Retinal pigment epithelial cell (primary cell): ENCODE data around the gene ASTL.

Experiments
- DNase-seq: peaks from one replicate; pipeline ENCODE4 v3.0.0-alpha.2; 2010; ENCODE audit warnings: low read depth
- H3K4me3 ChIP-seq: 2 replicates; pipeline ENCODE4 v1.5.1; 2011; ENCODE audit warnings: mild to moderate bottlenecking, low read length, control low read depth, moderate library complexity
- TF ChIP-seq, protein P1 (sequence below): conservative IDR thresholded peaks from 2 replicates; pipeline ENCODE4 v1.5.1; 2011; ENCODE audit warnings: low read depth, low read length, control low read depth, inconsistent platforms

Gene ASTL

DNA sequence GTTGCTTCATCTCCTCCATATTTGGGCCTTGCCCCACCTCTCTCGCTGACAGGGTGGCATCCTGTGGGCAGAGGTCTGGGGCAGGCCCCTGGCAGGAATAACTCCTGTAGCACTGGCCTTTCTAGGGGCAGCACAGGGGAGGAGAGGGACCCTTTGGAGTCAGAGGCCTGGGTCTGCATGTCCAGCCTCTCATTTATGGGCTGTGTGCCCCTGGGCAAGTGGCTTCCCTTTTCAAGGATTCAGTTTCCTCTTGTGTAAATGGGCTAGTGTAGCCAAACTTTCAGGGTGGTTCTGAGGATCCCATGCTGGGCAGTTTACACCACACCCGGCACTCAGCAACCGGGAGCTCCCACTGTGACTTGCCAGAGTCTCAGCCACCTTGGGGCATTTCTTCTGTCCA is 45.4 kb downstream of the ASTL start:
- no peak overlapping the region for H3K4me3 ChIP-seq
- DNase-seq, result no peak
- TF ChIP-seq, protein P1, sequence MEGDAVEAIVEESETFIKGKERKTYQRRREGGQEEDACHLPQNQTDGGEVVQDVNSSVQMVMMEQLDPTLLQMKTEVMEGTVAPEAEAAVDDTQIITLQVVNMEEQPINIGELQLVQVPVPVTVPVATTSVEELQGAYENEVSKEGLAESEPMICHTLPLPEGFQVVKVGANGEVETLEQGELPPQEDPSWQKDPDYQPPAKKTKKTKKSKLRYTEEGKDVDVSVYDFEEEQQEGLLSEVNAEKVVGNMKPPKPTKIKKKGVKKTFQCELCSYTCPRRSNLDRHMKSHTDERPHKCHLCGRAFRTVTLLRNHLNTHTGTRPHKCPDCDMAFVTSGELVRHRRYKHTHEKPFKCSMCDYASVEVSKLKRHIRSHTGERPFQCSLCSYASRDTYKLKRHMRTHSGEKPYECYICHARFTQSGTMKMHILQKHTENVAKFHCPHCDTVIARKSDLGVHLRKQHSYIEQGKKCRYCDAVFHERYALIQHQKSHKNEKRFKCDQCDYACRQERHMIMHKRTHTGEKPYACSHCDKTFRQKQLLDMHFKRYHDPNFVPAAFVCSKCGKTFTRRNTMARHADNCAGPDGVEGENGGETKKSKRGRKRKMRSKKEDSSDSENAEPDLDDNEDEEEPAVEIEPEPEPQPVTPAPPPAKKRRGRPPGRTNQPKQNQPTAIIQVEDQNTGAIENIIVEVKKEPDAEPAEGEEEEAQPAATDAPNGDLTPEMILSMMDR, result no peak

DNA sequence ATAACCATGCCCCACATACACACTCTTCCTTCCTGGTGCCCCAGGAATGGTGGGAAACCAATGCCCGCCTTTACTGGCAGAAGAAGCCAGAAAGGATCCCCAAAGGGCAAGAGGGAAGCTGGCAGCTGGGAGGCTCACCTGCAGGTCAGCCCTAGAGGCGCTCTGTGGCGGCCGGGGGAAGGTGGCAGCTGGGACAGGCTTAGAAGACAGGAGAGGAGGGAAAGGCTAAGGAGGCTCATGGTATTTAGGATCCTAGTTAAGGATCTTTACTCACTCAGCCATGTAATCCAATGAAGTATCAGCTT is 45.8 kb downstream of the ASTL start:
- no peak overlapping the region for H3K4me3 ChIP-seq
- no peak for DNase-seq
- TF ChIP-seq, protein P1, result no peak

DNA sequence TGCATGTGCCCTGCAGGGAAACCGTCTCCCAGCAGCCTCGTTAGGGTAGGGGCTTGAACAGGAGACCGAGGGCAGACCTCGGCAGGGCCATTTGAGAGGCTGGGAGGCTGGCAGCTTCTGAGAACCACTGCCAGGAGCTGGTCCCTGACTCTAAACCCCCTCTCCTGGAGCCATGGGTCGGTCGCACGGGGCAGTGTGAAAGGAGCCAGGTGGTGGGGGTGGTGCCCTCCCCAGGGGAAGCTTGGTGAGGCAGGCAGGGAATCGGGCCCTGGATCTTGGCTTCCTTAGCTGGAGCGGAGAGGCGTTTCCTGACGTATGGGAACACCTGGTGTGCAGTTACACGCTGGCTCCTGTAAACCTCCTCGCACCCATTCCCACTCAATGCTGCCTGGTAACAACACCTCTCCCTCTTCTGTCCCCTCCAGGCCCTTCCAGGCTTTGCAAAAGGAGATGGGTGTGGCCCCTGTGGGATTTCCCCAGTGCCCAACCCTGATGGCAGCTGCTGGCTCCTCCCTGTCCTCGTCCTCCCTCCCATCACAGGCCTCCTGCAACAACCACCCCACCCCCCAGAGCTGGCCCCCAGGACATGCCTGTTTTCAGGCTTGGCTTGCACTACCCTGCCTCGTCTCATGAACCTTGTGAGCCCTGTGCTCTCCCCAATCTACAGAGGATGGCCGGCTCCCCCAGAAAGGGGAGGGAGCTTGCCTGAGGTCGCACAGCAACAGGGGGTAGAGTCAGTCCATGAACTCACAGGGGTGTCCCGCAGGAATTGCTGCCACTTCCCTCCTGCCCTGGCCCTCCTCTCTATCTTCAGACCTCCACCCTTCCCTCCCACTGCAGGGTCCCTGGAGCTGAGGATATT is 46.4 kb downstream of the ASTL start:
- H3K4me3 ChIP-seq, result no peak overlapping the region
- no peak for DNase-seq
- TF ChIP-seq, protein P1, result no peak

DNA sequence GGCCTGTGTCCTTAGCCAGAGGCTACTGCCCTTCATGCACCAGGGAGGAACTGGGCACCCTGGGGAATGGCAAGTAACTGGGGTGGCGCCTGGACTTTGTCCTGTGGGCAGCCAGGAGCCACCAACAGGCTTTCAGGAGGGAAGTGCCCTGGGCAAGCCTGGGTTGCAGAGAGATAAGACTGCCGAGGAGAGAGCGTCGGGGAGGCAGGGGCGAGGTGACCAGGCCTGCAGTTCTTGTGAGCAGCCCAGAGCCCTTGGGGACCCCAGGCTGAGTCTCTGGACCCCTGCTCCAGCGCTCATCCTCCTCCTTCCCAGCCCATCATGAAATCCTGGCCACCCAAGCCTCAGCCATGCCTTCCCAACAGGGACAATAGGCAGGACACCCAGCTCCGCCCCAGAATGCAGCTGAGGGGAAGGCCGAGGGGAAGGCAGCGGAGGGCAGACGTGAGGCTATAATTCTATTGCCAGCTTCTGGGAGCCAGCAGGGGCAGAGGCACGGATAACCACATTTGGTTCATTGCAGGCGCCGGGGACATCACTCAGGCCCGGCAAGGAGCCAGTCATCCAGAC is 47.1 kb downstream of the ASTL start:
- H3K4me3 ChIP-seq, result no peak overlapping the region
- no peak for DNase-seq
- TF ChIP-seq, protein P1, result no peak

DNA sequence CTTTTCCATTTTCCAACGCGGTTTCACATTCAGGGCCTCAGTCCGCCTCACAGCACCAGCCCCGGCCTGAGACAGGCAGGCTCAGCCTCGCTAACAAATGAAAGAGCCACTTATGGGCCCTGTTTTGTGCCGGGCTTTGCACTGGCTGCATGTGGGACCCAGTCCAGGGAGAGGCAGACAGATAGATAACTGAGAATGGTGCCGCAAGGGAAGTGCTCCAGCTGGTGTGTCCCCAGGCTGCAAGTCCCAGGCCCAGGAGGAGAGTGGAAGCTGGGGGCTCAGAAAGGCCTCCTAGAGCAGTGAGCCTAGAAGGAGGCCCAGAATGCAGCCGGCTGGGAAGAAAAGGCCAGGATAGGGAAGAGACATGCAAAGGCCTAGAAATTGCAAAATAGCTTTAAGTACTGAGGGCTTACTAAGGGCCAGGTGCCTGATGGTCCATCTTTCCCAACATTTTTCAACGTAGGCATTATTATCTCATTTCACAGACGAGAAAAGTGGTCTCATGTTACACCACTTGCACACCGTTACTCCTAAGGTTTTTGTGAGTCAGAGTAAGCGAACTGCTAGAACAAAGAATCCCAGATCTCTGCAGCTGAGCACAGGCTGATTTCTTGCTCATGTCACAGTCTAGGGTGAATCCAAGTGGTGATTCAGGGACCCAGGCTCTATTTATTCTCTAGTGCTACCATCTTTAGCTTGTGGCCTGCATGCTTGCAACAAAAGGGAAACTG is 47.9 kb downstream of the ASTL start:
- no peak overlapping the region for H3K4me3 ChIP-seq
- no peak for DNase-seq
- TF ChIP-seq, protein P1, result no peak

DNA sequence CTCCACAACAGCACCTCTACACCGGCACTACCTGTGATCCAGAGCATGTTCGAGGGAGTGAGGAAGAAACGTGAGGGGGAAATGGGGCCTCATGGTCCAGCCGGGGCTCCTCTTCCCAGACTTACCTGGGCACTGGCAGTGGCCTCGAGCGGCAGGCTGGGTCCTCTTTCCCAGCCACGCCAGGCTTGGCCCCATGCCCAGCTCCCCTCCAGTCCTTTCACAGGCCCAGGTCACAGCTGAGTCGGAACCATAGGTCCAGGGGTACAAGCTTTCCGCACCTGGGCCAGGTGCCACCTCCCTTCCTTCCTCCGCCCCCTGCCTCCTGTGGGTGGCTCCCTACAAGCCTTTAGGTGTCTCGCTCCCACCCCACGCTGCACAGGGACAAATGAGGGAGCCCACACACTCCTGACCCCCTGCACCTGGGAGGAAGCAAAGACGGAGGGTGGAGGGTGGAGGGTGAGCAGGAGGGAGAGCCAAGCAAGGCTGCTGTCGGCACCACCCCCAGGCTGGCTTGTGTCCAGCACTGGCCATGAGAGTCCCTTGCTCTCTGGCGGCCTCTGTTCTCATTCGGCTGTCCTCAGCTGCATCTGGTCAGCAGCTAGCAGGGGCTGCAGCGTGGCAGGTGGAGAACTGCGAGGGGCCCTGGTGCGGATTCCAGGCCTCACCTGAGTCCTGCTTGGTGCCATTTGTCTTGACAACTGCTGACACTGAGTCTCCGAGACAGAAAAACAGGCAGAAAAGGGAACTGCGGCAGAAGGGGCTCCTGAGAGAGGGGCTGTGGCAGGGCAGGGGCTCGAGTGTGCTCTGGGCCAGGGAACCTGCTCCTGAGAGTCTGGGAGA is 48.7 kb downstream of the ASTL start:
- no peak overlapping the region for H3K4me3 ChIP-seq
- no peak for DNase-seq

More for the DNA sequence above, 48.7 kb downstream of the ASTL start:
- TF ChIP-seq, protein P1, result no peak
